ENCODE measurements around the gene CD300LG. TPM values are rescaled to one million over a fixed set of nuclear protein-coding genes. Genes with fewer than 3 reads are reported as not detected.
A peak's percentile ranks its signal among the peaks of the same experiment; 100 is the strongest.

Gene CD300LG
- total and polyA plus RNA-seq, 2 donors from 2014 or later: 1.2 to 3.1 TPM

DNA sequence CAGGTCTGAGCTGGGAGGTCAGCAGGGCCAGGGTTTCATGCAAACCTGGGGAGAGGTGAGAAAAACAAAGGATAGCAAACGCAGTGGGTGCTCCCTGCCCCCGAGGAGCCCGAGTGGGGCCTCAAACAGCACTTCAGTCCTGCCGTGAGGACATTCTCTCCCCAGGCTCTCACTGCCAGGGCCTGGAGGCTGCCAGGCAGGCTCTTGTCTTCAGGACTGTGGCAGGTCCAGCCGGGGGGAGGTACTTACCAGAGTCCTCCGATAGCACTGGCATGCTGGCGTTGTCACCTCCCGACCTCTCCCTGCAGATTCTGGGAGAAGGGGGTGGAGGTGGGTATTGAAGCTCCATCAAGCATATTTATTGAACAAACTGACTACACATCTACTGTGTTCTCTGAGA is 15.3 kb upstream of the CD300LG start:
- intact Hi-C loops (cut with DNase I): no loop called here
- no peak for FAIRE-seq
- Histone ChIP-seq H3K4me3 (ENCODE audit: low read length in 3 of 3) (peak overlapping the region in 1 of 3 donors; percentile 59), H3K9ac (ENCODE audit: low read length in 3 of 3) (peak overlapping the region in 1 of 3 donors; percentile 26), H3K27me3 (ENCODE audit: control insufficient read depth, insufficient read depth, low read length) (no peaks in the 10 kb centered on the region), H3K9me3 (ENCODE audit: control insufficient read depth in 2 of 3, insufficient read depth in 1 of 3, low read length in 3 of 3) (no peaks in the 10 kb centered on the region), H3K4me1 (ENCODE audit: control insufficient read depth in 2 of 3, insufficient read depth in 2 of 3, low read depth in 1 of 3, low read length in 3 of 3) (peaks cover 0 to 11% (median 0%) of the 10 kb centered on the region in 3 donors), H3K36me3 (ENCODE audit: control insufficient read depth in 2 of 3, insufficient read depth in 3 of 3, low read length in 3 of 3) (no peaks in the 10 kb centered on the region), H3K27ac (ENCODE audit: low read depth in 2 of 2, low read length in 2 of 2) (no peak overlapping the region)
- DNase-seq: peak in 1 of 5 donors; percentile 6
- TF ChIP-seq, protein P1, sequence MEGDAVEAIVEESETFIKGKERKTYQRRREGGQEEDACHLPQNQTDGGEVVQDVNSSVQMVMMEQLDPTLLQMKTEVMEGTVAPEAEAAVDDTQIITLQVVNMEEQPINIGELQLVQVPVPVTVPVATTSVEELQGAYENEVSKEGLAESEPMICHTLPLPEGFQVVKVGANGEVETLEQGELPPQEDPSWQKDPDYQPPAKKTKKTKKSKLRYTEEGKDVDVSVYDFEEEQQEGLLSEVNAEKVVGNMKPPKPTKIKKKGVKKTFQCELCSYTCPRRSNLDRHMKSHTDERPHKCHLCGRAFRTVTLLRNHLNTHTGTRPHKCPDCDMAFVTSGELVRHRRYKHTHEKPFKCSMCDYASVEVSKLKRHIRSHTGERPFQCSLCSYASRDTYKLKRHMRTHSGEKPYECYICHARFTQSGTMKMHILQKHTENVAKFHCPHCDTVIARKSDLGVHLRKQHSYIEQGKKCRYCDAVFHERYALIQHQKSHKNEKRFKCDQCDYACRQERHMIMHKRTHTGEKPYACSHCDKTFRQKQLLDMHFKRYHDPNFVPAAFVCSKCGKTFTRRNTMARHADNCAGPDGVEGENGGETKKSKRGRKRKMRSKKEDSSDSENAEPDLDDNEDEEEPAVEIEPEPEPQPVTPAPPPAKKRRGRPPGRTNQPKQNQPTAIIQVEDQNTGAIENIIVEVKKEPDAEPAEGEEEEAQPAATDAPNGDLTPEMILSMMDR (IDR thresholded peaks at IDR 0.05; ENCODE audit: borderline replicate concordance, extremely low read depth, insufficient read depth): no peak

DNA sequence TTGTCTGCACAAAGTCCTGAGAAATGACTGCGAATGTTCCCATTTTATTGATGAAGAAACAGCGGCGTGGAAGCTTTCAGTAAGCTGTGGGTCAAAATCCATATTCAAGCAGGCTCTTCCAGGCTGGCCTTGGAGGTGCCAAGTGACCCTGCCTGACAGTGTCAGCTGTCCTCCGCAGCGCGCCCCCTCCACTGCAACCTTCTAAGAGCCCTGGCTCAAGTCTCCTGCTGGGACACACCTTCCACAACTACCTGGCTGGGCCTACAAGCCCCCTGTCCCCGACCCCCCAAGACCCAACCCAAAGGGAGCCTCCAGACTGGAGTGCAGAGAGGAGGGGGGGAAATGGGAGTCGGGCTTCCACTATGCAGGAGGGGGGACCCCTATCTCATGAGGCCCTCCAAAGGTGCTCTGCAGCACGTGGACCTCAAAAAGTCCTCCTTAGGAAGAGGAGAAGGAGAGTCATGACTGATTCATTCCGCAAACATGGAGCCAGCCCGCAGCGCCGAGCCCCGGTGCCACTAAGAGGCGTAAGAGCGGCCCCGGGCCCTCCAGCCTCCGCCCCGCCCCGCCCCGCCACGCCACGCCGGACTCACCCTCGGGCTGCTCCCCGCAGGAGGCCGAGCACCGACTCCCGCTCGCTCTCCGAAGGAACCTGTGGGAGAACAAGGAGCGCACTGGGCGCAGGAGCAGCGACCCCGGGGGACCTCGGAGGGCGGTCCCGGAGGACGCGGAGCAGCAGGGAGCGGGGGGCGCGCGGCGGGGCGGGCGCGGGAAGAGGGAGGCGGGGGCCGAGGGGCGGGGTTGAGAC is 14.6 kb upstream of the CD300LG start:
- FAIRE-seq (no peak), DNase-seq (peak; percentile 42 to 84 (median 69))
- H3K27me3 ChIP-seq (ENCODE audit: control insufficient read depth, insufficient read depth, low read length): no peaks in the 10 kb centered on the region
- H3K9ac ChIP-seq (ENCODE audit: low read length in 3 of 3): peak overlapping the region in 2 of 3 donors; percentile 13 to 26
- no peaks in the 10 kb centered on the region for H3K9me3 ChIP-seq (ENCODE audit: control insufficient read depth in 2 of 3, insufficient read depth in 1 of 3, low read length in 3 of 3)
- H3K4me3 ChIP-seq (ENCODE audit: low read length in 3 of 3): peak overlapping the region; percentile 55 to 59 (median 56)
- H3K27ac ChIP-seq (ENCODE audit: low read depth in 2 of 2, low read length in 2 of 2): peak overlapping the region in 1 of 2 donors; percentile 37
- H3K4me1 ChIP-seq (ENCODE audit: control insufficient read depth in 2 of 3, insufficient read depth in 2 of 3, low read depth in 1 of 3, low read length in 3 of 3): peaks cover 0 to 11% (median 0%) of the 10 kb centered on the region in 3 donors
- TF ChIP-seq, protein P1 (IDR thresholded peaks at IDR 0.05; ENCODE audit: borderline replicate concordance, extremely low read depth, insufficient read depth): no peak
- intact Hi-C loops (cut with DNase I): no loop called here
- H3K36me3 ChIP-seq (ENCODE audit: control insufficient read depth in 2 of 3, insufficient read depth in 3 of 3, low read length in 3 of 3): no peaks in the 10 kb centered on the region

DNA sequence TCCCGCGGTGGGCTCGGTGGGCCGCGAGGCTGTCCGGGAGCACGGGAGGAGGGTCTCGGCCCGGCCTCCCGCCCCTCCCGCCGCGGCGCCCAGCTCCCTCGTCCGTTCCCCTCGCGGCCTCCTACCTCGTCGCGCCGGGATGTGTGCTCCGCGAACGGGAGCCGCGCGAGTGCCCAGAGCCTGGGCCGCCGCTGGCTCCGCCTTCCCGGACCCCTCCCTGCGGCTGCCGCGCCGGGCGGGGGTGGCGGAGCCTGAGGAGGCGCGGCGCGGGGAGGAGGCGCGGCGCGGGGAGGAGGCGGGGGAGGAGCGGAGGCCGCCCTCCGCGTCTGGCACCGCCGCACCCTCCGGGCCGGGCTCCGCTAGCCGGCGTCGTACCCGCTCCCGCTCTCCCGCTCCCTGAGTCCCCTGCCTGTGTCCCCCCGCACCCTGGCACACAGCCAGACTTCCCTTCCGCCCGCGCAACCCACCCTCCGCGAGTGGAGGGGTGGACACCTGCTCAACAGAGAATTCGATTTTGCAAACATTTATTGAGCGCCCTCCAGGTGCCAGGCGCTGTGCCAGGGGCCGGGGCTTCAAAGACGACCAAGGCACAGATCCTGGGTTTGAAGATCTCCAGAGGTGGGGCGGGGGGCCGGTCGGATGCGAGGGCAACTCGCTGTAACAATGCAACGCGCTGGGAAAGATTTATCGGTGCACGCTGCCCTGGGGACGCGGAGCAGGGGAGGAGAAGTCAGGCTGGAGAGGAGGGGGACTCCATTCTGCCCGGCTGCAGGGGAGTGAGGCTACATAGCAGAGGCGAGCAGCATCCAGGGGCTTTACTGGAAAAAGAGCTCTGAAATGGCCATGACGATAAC is 13.8 kb upstream of the CD300LG start, which contains the start of gene MPP3:
Gene MPP3 (minus strand): TSS at position 171 of the 854 bp plus-strand sequence. CDS start 1,240 bp downstream, outside the sequence.
- H3K36me3 ChIP-seq (ENCODE audit: control insufficient read depth in 2 of 3, insufficient read depth in 3 of 3, low read length in 3 of 3): no peaks in the 10 kb centered on the region
- H3K27ac ChIP-seq (ENCODE audit: low read depth in 2 of 2, low read length in 2 of 2): peak within 1 kb of the TSS in 1 of 2 donors; percentile 37
- no peaks in the 10 kb centered on the region for H3K27me3 ChIP-seq (ENCODE audit: control insufficient read depth, insufficient read depth, low read length)
- TF ChIP-seq, protein P1 (IDR thresholded peaks at IDR 0.05; ENCODE audit: borderline replicate concordance, extremely low read depth, insufficient read depth): no peak
- no peaks in the 10 kb centered on the region for H3K9me3 ChIP-seq (ENCODE audit: control insufficient read depth in 2 of 3, insufficient read depth in 1 of 3, low read length in 3 of 3)
- FAIRE-seq (no peak), DNase-seq (peak; percentile 82 to 93 (median 85))
- peak within 1 kb of the TSS; percentile 55 to 70 (median 56) for H3K4me3 ChIP-seq (ENCODE audit: low read length in 3 of 3)
- peaks cover 0 to 11% (median 0%) of the 10 kb centered on the region in 3 donors for H3K4me1 ChIP-seq (ENCODE audit: control insufficient read depth in 2 of 3, insufficient read depth in 2 of 3, low read depth in 1 of 3, low read length in 3 of 3)
- peak within 1 kb of the TSS in 2 of 3 donors; percentile 13 to 40 for H3K9ac ChIP-seq (ENCODE audit: low read length in 3 of 3)
- intact Hi-C loops (cut with DNase I): no loop called here
